DMS153 treated with DMSO at 0.1 percent for 48 hours (cell line): ENCODE data around the gene TMEM125.

Experiments
- DNase-seq: peaks from one replicate; lab custom pipeline; 2025; ENCODE audit not compliant: unreplicated experiment; lab: John Stamatoyannopoulos, UW

TMEM125 gene

GRCh38 chr1:43273708-43274107 lies 3.9 kb downstream of the TMEM125 start:
- no peak for DNase-seq

- peak; percentile 90 for DNase-seq
Measured at GRCh38 chr1:43274125-43274803, 4.5 kb downstream of the TMEM125 start.

GRCh38 chr1:43274804-43275180 lies 5.0 kb downstream of the TMEM125 start:
- no peak for DNase-seq

GRCh38 chr1:43275826-43276620 lies 6.2 kb downstream of the TMEM125 start:
- DNase-seq: no peak

- no peak for DNase-seq
Measured at GRCh38 chr1:43276673-43277072, 6.9 kb downstream of the TMEM125 start.

- no peak for DNase-seq
Measured at GRCh38 chr1:43277116-43277876, 7.5 kb downstream of the TMEM125 start.

- no peak for DNase-seq
Measured at GRCh38 chr1:43279161-43279560, 9.4 kb downstream of the TMEM125 start.

- no peak for DNase-seq
Measured at GRCh38 chr1:43279666-43280065, 9.9 kb downstream of the TMEM125 start.

- DNase-seq: no peak
Measured at GRCh38 chr1:43280692-43281091, 10.9 kb downstream of the TMEM125 start.

- DNase-seq: no peak
Measured at GRCh38 chr1:43282220-43283195, 12.7 kb downstream of the TMEM125 start.

GRCh38 chr1:43284065-43284464 lies 14.3 kb downstream of the TMEM125 start:
- DNase-seq: no peak

- DNase-seq: no peak
Measured at GRCh38 chr1:43284546-43285110, 14.8 kb downstream of the TMEM125 start.

- DNase-seq: peak; percentile 92
Measured at GRCh38 chr1:43285269-43285990, 15.6 kb downstream of the TMEM125 start, which contains the start of gene C1orf210. TSS of gene C1orf210 (minus strand) at chr1:43285581. CDS start at chr1:43283270, 2,311 bp downstream.

- no peak for DNase-seq
Measured at GRCh38 chr1:43286115-43286514, 16.3 kb downstream of the TMEM125 start.

GRCh38 chr1:43286533-43286932 lies 16.8 kb downstream of the TMEM125 start:
- no peak for DNase-seq

- DNase-seq: no peak
Measured at GRCh38 chr1:43288058-43288784, 18.4 kb downstream of the TMEM125 start.

GRCh38 chr1:43288785-43289706 lies 19.3 kb downstream of the TMEM125 start:
- no peak for DNase-seq

- DNase-seq: no peak
Measured at GRCh38 chr1:43292216-43292615, 22.4 kb downstream of the TMEM125 start.
